ENCODE data around the gene CSGALNACT2. TPM values are rescaled to one million over a fixed set of nuclear protein-coding genes. Genes with fewer than 3 reads are reported as not detected.

CSGALNACT2 gene, protein sequence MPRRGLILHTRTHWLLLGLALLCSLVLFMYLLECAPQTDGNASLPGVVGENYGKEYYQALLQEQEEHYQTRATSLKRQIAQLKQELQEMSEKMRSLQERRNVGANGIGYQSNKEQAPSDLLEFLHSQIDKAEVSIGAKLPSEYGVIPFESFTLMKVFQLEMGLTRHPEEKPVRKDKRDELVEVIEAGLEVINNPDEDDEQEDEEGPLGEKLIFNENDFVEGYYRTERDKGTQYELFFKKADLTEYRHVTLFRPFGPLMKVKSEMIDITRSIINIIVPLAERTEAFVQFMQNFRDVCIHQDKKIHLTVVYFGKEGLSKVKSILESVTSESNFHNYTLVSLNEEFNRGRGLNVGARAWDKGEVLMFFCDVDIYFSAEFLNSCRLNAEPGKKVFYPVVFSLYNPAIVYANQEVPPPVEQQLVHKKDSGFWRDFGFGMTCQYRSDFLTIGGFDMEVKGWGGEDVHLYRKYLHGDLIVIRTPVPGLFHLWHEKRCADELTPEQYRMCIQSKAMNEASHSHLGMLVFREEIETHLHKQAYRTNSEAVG
- total RNA-seq = 10 to 100 TPM; 29.1 to 43.3 (median 34.7) TPM

- Histone ChIP-seq H3K4me1 (peaks cover 0 to 52% (median 28%) of the 10 kb centered on the region in 4 donors), H3K27me3 (no peaks in the 10 kb centered on the region), H3K4me3 (peak within 1 kb of the TSS; percentile 64 to 84 (median 79)), H3K27ac (peak within 1 kb of the TSS; percentile 91 to 99 (median 94)), H3K9me3 (no peaks in the 10 kb centered on the region), H3K36me3 (no peaks in the 10 kb centered on the region)
- 1% methylated on average over 47 to 65 of the region's 93 CpGs for WGBS, 2 donors
- peak; percentile 79 for DNase-seq (ENCODE audit: low spot score in 2 of 2)
- TF ChIP-seq POLR2A (IDR thresholded peaks at IDR 0.05) (peak; percentile 96 to 99), EP300 (IDR thresholded peaks at IDR 0.05) (peak in 1 of 2 donors; percentile 83)
- TF ChIP-seq, protein P1, sequence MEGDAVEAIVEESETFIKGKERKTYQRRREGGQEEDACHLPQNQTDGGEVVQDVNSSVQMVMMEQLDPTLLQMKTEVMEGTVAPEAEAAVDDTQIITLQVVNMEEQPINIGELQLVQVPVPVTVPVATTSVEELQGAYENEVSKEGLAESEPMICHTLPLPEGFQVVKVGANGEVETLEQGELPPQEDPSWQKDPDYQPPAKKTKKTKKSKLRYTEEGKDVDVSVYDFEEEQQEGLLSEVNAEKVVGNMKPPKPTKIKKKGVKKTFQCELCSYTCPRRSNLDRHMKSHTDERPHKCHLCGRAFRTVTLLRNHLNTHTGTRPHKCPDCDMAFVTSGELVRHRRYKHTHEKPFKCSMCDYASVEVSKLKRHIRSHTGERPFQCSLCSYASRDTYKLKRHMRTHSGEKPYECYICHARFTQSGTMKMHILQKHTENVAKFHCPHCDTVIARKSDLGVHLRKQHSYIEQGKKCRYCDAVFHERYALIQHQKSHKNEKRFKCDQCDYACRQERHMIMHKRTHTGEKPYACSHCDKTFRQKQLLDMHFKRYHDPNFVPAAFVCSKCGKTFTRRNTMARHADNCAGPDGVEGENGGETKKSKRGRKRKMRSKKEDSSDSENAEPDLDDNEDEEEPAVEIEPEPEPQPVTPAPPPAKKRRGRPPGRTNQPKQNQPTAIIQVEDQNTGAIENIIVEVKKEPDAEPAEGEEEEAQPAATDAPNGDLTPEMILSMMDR (IDR thresholded peaks at IDR 0.05) = peak in 1 of 5 experiments; percentile 48
Measured at GRCh38 chr10:43138021-43138756, at the start of gene CSGALNACT2. TSS of gene CSGALNACT2 (plus strand) at chr10:43138445. CDS start at chr10:43155150, 16,705 bp downstream.

GRCh38 chr10:43089519-43089918 lies 48.7 kb upstream of the CSGALNACT2 start:
- WGBS, 2 donors = 83 to 90% methylated on average over 6 of the region's 10 CpGs
- TF ChIP-seq EP300 (IDR thresholded peaks at IDR 0.05) (no peak), POLR2A (IDR thresholded peaks at IDR 0.05) (no peak)
- TF ChIP-seq, protein P1 (IDR thresholded peaks at IDR 0.05) = no peak

GRCh38 chr10:43090188-43090587 lies 48.1 kb upstream of the CSGALNACT2 start:
- WGBS, 2 donors = 57 to 78% methylated on average over 8 of the region's 8 CpGs
- H3K9me3 ChIP-seq = no peaks in the 10 kb centered on the region
- peaks cover 0 to 2% of the 10 kb centered on the region in 2 donors for H3K27me3 ChIP-seq
- no peak overlapping the region for H3K27ac ChIP-seq
- no peak overlapping the region for H3K4me3 ChIP-seq
- H3K36me3 ChIP-seq = no peaks in the 10 kb centered on the region
- no peaks in the 10 kb centered on the region for H3K4me1 ChIP-seq
- no peak for DNase-seq (ENCODE audit: low spot score in 2 of 2)
- no peak for TF ChIP-seq EP300 (IDR thresholded peaks at IDR 0.05)
- no peak for TF ChIP-seq POLR2A (IDR thresholded peaks at IDR 0.05)
- TF ChIP-seq, protein P1 (IDR thresholded peaks at IDR 0.05) = no peak

More at GRCh38 chr10:43089519-43089918, 48.7 kb upstream of the CSGALNACT2 start:
- Histone ChIP-seq H3K27me3 (no peaks in the 10 kb centered on the region), H3K36me3 (no peaks in the 10 kb centered on the region), H3K27ac (no peak overlapping the region), H3K4me1 (no peaks in the 10 kb centered on the region), H3K9me3 (no peaks in the 10 kb centered on the region), H3K4me3 (no peak overlapping the region)
- DNase-seq (ENCODE audit: low spot score in 2 of 2) = no peak

DNA sequence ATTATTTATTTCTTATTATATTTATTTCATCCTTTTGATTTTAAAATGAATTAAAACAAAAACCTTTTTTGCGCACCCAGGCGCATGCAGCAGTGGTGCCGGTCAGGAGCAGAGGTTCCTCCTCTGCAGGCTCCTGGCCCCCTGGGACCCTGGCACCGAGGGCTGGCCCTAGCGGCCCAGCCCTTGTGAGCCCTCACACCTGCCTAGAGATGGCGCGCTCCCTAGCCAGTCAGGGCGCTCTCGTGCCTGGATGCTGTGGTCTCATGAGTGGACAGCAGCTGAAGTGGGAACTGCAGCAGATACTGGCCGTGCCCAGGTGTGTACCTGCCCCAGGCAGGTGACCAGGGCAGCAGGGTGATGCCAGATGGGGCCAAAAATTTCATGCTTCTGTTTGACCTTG lies 47.6 kb upstream of the CSGALNACT2 start:
- Histone ChIP-seq H3K9me3 (no peaks in the 10 kb centered on the region), H3K27ac (no peak overlapping the region), H3K4me1 (no peaks in the 10 kb centered on the region), H3K4me3 (no peak overlapping the region), H3K27me3 (peaks cover 0 to 2% of the 10 kb centered on the region in 2 donors), H3K36me3 (no peaks in the 10 kb centered on the region)
- 89 to 91% methylated on average over 10 of the region's 10 CpGs for WGBS, 2 donors
- no peak for TF ChIP-seq POLR2A (IDR thresholded peaks at IDR 0.05)
- no peak for TF ChIP-seq EP300 (IDR thresholded peaks at IDR 0.05)
- TF ChIP-seq, protein P1 (IDR thresholded peaks at IDR 0.05) = no peak
- no peak for DNase-seq (ENCODE audit: low spot score in 2 of 2)
